HG03139 (cell line): Measurements from ENCODE around the gene CAMKV.
"Not testable (repeated sequence)": the region's sequence is repeated elsewhere in the genome, so short reads cannot be mapped to it uniquely, and the experiment has no call there.

Experiments
- ATAC-seq: cut with Tn5 transposase; IDR thresholded peaks from one replicate; pipeline ENCODE4 v1.9.1; 2021; ENCODE audit not compliant: unreplicated experiment

Gene CAMKV

DNA sequence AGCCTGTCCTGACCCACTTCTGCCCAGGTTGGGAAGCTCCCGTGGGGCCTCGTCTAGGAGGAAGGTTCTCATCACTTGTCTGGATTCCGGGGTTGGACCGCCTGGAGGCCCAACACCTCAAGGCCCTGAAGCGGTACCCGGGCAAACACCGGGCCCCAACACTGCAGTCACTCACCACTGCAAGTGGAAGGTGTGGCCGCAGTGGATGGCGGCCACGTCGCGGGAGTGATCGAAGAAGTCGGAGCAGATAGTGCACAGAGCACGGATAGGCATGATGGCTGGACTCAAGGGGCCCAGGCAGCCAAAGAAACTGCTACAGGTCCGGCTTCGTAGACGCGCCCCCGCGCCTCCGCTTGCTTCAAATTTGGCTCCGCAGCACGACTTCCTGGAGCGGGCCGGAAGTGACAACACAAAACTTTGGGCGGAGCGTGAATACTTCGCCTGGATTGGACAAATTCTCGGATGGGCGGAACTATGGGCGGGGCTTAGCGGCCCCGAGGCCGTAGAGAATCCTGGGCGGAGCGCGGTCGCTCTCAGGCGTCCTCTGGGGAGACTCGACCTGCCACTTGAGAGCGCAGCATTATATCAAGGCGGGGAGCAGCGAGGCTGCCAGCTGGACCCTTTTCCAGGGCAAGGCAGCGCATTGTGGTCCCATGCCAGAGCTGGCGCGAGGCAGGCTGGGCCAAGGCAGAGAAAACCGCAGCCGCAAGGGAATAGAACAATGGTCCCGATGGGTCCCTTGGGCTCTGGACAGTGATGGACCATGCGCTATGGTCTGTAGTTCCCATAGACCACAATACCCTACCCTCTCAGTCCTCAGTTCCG, 13.3 kb downstream of the CAMKV start, which contains the start of gene TRAIP:
Gene TRAIP, minus strand, starts transcription at position 384 of the 825 bp plus-strand sequence. Its CDS starts 111 bp downstream, at position 273.
- peak; percentile 92 for ATAC-seq

DNA sequence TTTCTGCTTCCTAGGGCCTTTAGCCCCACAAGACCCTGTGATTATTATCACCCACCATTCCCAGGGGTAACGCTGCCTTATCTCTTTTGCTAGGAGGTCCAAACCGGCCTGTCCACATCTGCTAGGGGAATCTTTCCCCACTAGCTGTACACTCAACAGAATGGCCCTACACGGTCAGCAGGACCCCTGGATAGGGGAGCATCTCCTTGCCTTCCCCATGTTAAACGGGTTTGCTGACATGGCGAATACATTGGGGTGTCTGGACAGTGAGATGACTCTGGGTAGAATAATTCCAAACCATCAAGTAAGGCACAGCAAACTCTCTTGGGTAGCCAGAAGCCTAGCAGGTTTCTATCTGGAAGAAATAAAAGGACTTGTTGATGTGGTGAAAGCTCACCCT, 14.0 kb downstream of the CAMKV start:
- no peak for ATAC-seq

GRCh38 chr3:49845694-49846093, 24.0 kb downstream of the CAMKV start:
- ATAC-seq = no peak

DNA sequence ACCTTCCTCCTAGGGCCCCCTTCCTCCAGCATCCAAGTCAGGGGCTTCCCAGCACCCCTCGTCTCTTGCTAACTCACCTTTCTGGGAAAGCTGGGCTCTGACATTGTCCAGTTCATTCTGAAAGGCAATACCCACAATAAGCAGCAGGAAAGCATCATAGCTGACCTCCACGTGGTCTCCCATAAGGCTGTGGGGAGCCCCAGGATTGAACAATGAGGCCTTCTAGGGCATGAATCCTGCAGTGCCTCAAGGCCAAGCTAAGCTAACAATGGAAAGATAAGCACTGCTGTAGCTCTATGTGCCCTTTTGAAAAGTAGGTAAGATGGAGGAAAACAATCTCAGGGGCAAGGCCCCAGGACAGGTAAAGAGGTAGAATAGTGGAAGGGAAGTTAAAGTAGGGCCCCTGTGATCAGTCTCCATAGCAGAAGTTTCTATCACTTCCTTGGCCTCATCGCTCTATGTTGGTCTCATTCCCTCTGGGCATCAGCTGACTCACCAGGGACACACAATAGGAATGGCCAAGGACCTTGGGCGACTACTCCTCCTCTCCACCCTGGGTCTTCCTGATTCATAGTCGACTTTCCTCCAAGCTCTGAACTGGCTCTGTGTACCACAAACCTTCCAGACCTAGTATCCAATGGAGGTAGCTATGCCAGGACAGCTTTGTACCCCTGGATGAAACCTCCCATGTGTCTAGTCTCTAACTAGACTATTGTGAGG, 25.1 kb downstream of the CAMKV start:
- ATAC-seq = no peak

DNA sequence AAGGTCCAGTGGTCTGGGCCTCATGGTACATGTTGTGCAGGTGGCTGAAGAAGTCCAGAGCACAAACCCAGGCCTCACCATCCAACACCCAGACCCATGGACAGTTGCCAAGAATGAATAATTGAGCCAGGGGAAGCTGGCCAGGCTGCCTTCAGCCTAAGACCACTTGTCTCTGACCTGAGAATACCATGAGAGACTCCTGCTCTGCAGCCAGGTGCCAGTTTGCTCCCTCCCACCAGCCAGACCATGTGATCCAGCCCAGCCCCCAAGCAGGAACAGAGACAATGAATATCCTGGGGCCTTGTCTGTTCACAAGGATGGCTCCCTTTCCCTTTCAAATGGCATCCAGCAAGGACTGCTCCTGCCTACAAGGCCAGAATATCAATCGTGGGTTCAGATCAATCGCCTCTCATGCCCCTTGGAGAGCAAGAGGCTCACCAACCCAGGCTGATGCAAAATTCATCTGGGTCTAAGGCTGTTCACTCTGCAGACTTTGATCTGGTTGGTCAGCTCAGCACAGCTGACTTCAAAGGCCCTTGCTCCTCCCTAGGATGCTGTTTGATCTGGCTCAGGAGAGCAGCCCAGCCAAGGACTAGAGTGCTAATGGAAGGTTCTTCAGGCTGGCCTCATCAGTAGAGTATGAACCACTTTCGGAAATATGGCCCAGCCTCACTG, 26.7 kb downstream of the CAMKV start:
- no peak for ATAC-seq

GRCh38 chr3:49841806-49842205, 27.9 kb downstream of the CAMKV start:
- ATAC-seq = no peak

GRCh38 chr3:49841126-49841696, 28.5 kb downstream of the CAMKV start:
- no peak for ATAC-seq

DNA sequence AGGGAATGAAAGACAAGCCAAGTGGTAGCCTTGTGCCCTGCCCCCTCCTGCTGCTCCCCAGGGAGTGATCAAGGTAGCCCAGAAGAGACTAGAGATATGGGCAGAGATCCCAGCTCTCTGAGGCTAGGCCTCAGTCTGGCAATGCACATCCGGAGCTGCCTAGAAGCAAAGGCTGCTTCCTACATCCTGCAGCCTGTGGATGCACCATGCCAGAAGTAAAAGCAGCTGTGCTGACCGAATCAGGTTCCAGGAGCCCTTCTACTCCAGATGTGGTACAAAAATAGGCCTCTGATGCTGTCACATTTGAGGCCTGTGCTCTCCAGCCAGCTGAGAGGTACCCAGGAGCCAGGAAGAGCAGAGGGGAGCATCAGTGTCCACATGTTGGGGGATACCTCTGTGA, 29.3 kb downstream of the CAMKV start:
- ATAC-seq = no peak

DNA sequence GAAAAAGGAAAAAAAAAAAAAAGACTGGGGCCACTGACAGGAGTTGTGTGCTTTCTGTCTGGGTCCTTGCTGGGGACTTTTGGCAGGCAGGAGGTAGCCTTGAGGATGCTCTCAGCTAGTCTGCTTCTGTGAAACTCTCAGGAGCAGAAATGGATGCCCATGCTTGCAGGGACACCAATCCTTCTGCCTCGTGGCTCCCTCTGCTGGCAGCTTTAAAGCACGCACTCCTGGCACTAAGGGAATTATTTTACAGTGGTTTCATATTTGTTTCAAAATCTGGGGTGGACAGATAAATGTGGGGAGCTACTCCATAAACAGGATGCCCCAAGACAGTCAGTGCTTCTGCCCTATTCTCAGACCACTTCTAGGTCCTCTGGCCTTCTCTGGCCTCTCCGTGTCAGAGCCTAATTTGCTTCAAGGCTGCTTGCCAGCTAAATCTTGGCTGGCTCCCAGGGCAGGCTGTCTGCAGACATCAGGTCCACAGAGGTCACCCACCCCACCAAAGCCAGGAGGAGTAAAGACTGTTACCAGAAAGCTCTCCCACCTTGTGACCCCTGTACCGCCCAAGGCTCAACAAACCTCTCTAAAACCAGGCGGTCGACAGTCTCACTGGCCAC, 30.4 kb downstream of the CAMKV start:
- ATAC-seq = no peak

GRCh38 chr3:49831341-49831740, 38.4 kb downstream of the CAMKV start:
- ATAC-seq = no peak

DNA sequence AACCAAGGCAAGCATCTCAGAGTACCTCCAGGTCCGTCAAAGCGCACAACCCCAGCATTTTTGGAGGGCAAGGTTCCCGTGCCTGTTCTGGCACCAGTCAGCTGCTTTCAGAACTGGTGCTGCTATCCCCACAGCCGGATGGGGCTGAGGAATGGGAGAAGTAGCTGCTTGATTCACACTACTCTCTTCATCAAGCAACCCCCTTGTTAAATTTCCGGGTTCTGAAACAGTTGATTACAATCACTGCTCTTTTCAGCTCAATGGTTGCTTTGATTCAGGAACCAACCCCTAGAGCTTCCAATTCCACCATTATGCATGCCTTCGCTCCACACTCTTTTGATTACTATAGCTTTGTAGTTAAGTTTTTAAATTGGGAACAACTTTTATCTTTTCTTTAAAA, 43.7 kb downstream of the CAMKV start:
- no peak for ATAC-seq

DNA sequence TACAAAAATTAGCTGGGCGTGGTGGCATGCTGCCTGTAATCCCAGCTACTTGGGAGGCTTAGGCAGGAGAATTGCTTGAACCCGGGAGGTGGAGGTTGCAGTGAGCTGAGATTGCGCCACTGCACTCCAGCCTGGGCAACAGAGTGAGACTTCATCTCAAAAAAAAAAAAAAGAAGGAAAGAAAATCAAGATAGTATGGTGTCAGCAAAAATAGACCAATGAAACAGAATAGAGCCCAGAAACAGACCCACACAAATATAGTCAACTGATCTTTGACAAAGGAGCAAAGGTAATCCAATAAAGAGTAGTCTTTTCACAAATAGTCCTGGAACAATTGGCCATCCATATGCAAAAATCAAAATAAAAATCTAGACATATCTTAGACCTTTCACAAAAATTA, 46.6 kb downstream of the CAMKV start:
- ATAC-seq = not testable (repeated sequence)

DNA sequence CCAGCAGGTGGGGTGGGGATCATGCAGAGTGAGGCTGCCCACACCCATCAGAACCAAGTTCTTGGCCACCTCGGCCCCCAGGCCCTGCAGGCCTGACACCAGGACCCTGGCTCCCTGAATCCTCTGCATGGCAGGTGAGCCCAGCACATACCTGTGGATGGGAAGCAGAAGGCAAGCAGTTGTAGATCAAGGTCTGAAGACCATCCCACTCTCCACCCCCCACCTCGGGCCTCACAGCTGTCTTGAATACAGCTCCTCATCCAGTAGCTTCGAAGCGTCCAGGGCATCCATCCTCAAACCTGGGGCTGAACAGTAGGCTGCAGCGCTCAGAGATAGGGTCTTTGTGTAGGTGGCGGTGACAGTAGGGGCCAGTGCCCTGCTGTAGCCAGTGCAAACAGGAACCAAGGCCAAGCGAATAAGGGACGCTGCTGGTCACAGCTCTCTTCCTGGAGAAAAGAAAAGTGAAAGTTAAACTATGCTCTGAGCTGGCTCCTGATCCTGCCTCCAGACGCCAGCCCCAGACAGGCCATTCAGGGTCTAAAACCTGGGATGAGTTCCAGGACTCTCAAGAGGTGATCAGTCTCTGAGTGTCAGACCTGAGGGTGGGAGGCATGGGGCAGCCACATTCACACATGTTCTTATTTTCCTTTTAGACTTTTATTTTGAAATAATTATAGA, 56.1 kb downstream of the CAMKV start, which contains the start of gene UBA7:
Gene UBA7, minus strand, starts transcription at position 457 of the 678 bp plus-strand sequence. Its CDS starts 166 bp downstream, at position 291.
- peak; percentile 64 for ATAC-seq

- ATAC-seq = no peak
Measured at GRCh38 chr3:49812916-49813496, 56.7 kb downstream of the CAMKV start.
